OCI-LY7 (cell line): ENCODE measurements around the gene ASB18. TPM values are rescaled to one million over a fixed set of nuclear protein-coding genes. Genes with fewer than 3 reads are reported as not detected.

Source experiments
- BruUV-seq: library from RNA; stranded (reverse); fragments of 400-500 nt; replicated peaks from 2 replicates; lab custom pipeline; 2021; lab: Mats Ljungman, UMichigan
- CTCF ChIA-PET: fragments of 300-600 bp; sonication (Branson Sonifier 250); formaldehyde crosslinking; loops from one replicate; lab custom pipeline; 2022; ENCODE audit warnings: antibody characterized with exemption; ENCODE audit not compliant: unreplicated experiment; lab: Charles Lee
- POLR2A ChIA-PET: fragments of 300-600 bp; sonication (Branson Sonifier 250); formaldehyde crosslinking; loops from one replicate; lab custom pipeline; 2022; ENCODE audit warnings: antibody characterized with exemption; lab: Charles Lee
- DNase-seq: peaks from one replicate; pipeline ENCODE4 v3.0.0-alpha.2; 2015; ENCODE audit warnings: low spot score
- H2AFZ ChIP-seq: fragments of 200-600 bp; sonication (generic), shearing (Covaris generic); 2 replicates; pipeline ENCODE4 v1.6.1; 2014; ENCODE audit warnings: mild to moderate bottlenecking, antibody characterized with exemption, low read length, moderate library complexity
- H3K27ac ChIP-seq: fragments of 200-600 bp; sonication (generic); 2 replicates; pipeline ENCODE4 v1.5.1; 2014; ENCODE audit warnings: mixed run types, low read depth, mild to moderate bottlenecking, moderate library complexity, low read length, inconsistent platforms; ENCODE audit not compliant: poor library complexity, severe bottlenecking
- H3K36me3 ChIP-seq: fragments of 200-600 bp; sonication (generic); 2 replicates; pipeline ENCODE4 v1.6.1; 2014; ENCODE audit warnings: mild to moderate bottlenecking, antibody characterized with exemption, low read length, moderate library complexity, mixed read lengths; ENCODE audit not compliant: insufficient read depth
- H3K4me1 ChIP-seq: fragments of 200-600 bp; sonication (generic); 2 replicates; pipeline ENCODE4 v1.5.1; 2014; ENCODE audit warnings: mild to moderate bottlenecking, low read length; ENCODE audit not compliant: insufficient read depth, poor library complexity, severe bottlenecking
- H3K4me2 ChIP-seq: fragments of 200-600 bp; sonication (generic); 2 replicates; pipeline ENCODE4 v1.6.1; 2014; ENCODE audit warnings: mild to moderate bottlenecking, low read length
- H3K4me3 ChIP-seq: fragments of 200-600 bp; sonication (generic); 2 replicates; pipeline ENCODE4 v1.5.1; 2014; ENCODE audit warnings: mild to moderate bottlenecking, low read depth, low read length; ENCODE audit not compliant: poor library complexity, severe bottlenecking
- H3K79me2 ChIP-seq: fragments of 200-600 bp; sonication (generic); 2 replicates; pipeline ENCODE4 v1.6.1; 2016; ENCODE audit warnings: low read depth, mild to moderate bottlenecking, low read length, moderate library complexity, mixed read lengths; ENCODE audit not compliant: insufficient read depth
- H3K9me2 ChIP-seq: fragments of 200-600 bp; sonication (generic); 2 replicates; pipeline ENCODE4 v1.6.1; 2016; ENCODE audit warnings: mild to moderate bottlenecking, low read length, mixed read lengths; ENCODE audit not compliant: insufficient read depth
- H3K9me3 ChIP-seq: fragments of 200-600 bp; sonication (generic); 2 replicates; pipeline ENCODE4 v1.6.1; 2014; ENCODE audit warnings: mild to moderate bottlenecking, mixed run types, low read length, mixed read lengths
- H4K20me1 ChIP-seq: fragments of 200-600 bp; sonication (generic); 2 replicates; pipeline ENCODE4 v1.6.1; 2014; ENCODE audit warnings: mild to moderate bottlenecking, antibody characterized with exemption, low read length, moderate library complexity, mixed read lengths; ENCODE audit not compliant: insufficient read depth
- EZH2phosphoT487 ChIP-seq: fragments of 200-600 bp; sonication (generic); IDR thresholded peaks from 2 replicates; pipeline ENCODE4 v1.6.1; 2018; ENCODE audit warnings: low read depth, borderline replicate concordance, mild to moderate bottlenecking, mixed run types, antibody characterized with exemption, low read length, moderate library complexity, mixed read lengths
- intact Hi-C: fragments of 100-400 bp; cut with micrococcal nuclease; formaldehyde crosslinking; loops from one replicate; pipeline ENCODE4 v1.10.0; 2022; ENCODE audit not compliant: unreplicated experiment
- total RNA-seq, 2 experiments: library from RNA; depleted of rRNA in 1 of 2; stranded (reverse); fragments of >200 nt in 1 of 2; shearing (Covaris generic) in 1 of 2; gene quantifications; 2 replicates each; pipeline ENCODE4 v1.2.3, GENCODE V29; 2014 to 2022
- TF ChIP-seq, protein P1 (sequence below): fragments of 200-600 bp; sonication (generic); conservative IDR thresholded peaks from 2 replicates; pipeline ENCODE4 v1.5.1; 2014; ENCODE audit warnings: mild to moderate bottlenecking, antibody characterized with exemption, low read length, moderate library complexity, mixed read lengths

The ASB18 gene
- total RNA-seq, 2 experiments from 2014 or later = not detected

- H3K4me1 ChIP-seq = no peaks in the 10 kb centered on the region
- no peaks in the 10 kb centered on the region for H3K36me3 ChIP-seq
- H4K20me1 ChIP-seq = no peaks in the 10 kb centered on the region
- no peak for TF ChIP-seq EZH2phosphoT487
- TF ChIP-seq, protein P1, sequence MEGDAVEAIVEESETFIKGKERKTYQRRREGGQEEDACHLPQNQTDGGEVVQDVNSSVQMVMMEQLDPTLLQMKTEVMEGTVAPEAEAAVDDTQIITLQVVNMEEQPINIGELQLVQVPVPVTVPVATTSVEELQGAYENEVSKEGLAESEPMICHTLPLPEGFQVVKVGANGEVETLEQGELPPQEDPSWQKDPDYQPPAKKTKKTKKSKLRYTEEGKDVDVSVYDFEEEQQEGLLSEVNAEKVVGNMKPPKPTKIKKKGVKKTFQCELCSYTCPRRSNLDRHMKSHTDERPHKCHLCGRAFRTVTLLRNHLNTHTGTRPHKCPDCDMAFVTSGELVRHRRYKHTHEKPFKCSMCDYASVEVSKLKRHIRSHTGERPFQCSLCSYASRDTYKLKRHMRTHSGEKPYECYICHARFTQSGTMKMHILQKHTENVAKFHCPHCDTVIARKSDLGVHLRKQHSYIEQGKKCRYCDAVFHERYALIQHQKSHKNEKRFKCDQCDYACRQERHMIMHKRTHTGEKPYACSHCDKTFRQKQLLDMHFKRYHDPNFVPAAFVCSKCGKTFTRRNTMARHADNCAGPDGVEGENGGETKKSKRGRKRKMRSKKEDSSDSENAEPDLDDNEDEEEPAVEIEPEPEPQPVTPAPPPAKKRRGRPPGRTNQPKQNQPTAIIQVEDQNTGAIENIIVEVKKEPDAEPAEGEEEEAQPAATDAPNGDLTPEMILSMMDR = no peak
- no peak overlapping the region for H2AFZ ChIP-seq
- ChIA-PET CTCF (no interaction called here), POLR2A (no interaction called here)
- no peak overlapping the region for H3K4me3 ChIP-seq
- H3K27ac ChIP-seq = no peak overlapping the region
- H3K4me2 ChIP-seq = no peak overlapping the region
- no peaks in the 10 kb centered on the region for H3K9me2 ChIP-seq
- BruUV-seq = no TSS peak
- intact Hi-C loops = no loop called here
- no peaks in the 10 kb centered on the region for H3K79me2 ChIP-seq
- no peak for DNase-seq
- no peaks in the 10 kb centered on the region for H3K9me3 ChIP-seq
Measured at GRCh38 chr2:236215196-236215595, 49.0 kb downstream of the ASB18 start.

DNA sequence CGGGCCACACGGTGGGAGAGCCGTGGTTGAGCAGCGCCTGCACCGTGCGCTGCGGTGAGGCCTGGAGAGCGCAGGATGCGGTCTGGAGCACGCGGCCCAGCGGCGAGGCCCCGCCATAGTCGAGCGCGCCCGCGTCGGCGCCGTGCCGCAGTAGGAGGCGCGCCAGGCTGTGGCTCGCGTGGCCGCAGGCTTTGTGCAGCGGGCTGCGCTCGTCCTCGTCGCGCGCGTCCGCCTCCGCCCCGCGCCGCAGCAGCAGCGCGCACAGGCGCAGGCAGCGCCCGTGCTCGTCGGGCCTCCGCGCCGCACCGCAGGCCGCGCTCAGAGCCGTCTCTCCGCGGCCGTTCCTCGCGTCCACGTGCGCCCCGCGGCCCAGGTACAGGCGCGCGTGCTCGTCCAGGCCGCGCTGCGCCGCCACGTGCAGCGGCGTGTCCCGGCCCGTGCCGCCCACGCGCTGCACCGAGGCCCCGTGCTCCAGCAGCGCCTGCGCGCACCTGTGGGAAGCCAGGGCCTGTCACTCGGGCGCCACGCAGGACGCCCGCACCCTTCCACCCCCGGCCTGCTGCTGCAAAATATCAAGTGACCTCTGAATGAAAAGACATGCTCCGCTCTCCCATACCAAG, 49.7 kb downstream of the ASB18 start:
- CTCF ChIA-PET = no interaction called here
- BruUV-seq = no TSS peak
- H3K4me3 ChIP-seq = no peak overlapping the region
- no peaks in the 10 kb centered on the region for H3K4me1 ChIP-seq
- DNase-seq = no peak
- no peaks in the 10 kb centered on the region for H3K9me2 ChIP-seq
- TF ChIP-seq EZH2phosphoT487 = no peak
- no peak overlapping the region for H2AFZ ChIP-seq
- H3K27ac ChIP-seq = no peak overlapping the region
- no peaks in the 10 kb centered on the region for H3K79me2 ChIP-seq
- no peaks in the 10 kb centered on the region for H3K36me3 ChIP-seq
- H3K9me3 ChIP-seq = no peaks in the 10 kb centered on the region
- H4K20me1 ChIP-seq = no peaks in the 10 kb centered on the region
- intact Hi-C loops = no loop called here
- POLR2A ChIA-PET = no interaction called here
- H3K4me2 ChIP-seq = no peak overlapping the region

DNA sequence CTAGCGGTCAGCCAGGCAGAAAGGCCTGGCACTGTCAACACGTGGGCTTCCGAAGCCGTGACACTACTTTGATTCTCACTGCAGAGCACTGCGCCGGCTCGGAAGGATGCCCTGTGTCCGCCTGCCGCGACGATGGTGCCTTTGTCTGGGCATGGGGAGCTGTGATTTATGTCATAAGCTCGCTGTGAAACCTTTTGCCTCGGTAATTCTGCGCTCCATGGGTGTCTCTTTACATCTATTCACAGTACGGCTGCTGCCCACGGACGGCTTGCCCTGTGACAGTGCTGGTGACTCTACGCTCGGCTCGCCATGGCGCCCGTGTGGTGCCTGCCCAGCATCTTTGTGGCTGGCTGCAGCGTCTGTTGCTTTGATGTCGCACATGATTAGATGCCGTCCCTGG, 52.9 kb downstream of the ASB18 start:
- no peak for DNase-seq
- Histone ChIP-seq H3K36me3 (no peaks in the 10 kb centered on the region), H3K4me2 (no peak overlapping the region), H3K4me3 (no peak overlapping the region), H3K4me1 (no peaks in the 10 kb centered on the region), H4K20me1 (no peaks in the 10 kb centered on the region), H2AFZ (no peak overlapping the region), H3K79me2 (no peaks in the 10 kb centered on the region), H3K9me3 (no peaks in the 10 kb centered on the region), H3K27ac (no peak overlapping the region), H3K9me2 (no peaks in the 10 kb centered on the region)
- CTCF ChIA-PET = no interaction called here
- BruUV-seq = no TSS peak
- TF ChIP-seq, protein P1 = no peak
- no peak for TF ChIP-seq EZH2phosphoT487
- POLR2A ChIA-PET = interaction anchor here (0.6 kb wide), 1 partner anchor 618 kb away, joined by 3 read pairs; no protein-coding TSS in a partner anchor
- intact Hi-C loops = no loop called here
